ENCODE measurements around the gene ANXA11.
"Not testable (repeated sequence)": the region's sequence is repeated elsewhere in the genome, so short reads cannot be mapped to it uniquely, and the experiment has no call there.

Gene ANXA11

GRCh38 chr10:80210259-80210658 is 4.9 kb upstream of the ANXA11 start:
- in situ Hi-C loops (cut with HindIII; ENCODE audit: low sequenced_read_pairs), result no loop called here

DNA sequence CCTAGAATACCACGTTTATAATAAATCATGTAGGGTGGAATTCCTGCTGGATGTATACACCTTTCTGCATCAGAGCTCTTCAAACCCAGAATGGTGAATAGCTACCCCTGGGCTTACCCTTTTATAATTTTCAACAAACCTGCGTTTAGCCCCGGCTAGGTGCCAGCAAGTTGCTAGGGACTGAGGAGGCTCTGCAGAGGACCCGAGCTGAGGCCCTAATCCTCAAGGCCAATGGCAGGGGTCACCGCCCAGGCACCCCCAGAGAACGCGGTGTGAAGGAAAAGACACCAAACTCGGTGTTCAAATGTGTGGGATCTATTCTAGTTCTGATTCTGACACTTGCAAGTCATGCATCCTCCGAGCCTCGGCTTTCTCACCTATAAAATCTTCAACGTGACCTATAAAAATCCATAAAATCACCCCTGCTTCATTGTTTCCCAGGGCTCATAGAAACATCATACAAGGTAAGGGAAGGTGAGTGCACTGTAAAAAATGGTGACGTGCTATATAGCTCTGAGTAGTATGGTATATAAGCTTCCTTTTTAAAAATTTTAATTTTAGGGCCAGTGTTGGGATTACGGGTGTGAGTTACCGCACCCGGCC is 2.5 kb upstream of the ANXA11 start:
- in situ Hi-C loops (cut with HindIII; ENCODE audit: low sequenced_read_pairs), result no loop called here

DNA sequence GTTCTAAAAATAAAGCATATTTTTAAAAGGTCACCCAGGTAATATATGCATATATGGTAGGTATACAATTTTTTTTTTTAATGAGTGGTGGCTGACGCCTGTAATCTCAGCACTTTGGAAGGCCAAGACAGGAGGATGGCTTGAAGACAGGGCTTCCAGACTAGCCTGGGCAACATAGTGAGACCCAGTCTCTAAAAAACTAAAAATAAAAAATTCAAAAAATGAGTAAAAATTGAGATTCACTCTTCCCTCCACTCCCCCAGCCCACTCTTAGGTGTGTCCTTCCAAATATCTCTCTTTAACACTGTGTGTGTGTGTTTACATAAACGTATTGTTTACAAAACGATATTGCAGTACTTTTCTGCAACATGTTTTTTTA is 929 bp upstream of the ANXA11 start:
- in situ Hi-C loops (cut with HindIII; ENCODE audit: low sequenced_read_pairs), result no loop called here

GRCh38 chr10:80204677-80205476 is 460 bp downstream of the ANXA11 start:
- in situ Hi-C loops (cut with HindIII; ENCODE audit: low sequenced_read_pairs), result no loop called here

DNA sequence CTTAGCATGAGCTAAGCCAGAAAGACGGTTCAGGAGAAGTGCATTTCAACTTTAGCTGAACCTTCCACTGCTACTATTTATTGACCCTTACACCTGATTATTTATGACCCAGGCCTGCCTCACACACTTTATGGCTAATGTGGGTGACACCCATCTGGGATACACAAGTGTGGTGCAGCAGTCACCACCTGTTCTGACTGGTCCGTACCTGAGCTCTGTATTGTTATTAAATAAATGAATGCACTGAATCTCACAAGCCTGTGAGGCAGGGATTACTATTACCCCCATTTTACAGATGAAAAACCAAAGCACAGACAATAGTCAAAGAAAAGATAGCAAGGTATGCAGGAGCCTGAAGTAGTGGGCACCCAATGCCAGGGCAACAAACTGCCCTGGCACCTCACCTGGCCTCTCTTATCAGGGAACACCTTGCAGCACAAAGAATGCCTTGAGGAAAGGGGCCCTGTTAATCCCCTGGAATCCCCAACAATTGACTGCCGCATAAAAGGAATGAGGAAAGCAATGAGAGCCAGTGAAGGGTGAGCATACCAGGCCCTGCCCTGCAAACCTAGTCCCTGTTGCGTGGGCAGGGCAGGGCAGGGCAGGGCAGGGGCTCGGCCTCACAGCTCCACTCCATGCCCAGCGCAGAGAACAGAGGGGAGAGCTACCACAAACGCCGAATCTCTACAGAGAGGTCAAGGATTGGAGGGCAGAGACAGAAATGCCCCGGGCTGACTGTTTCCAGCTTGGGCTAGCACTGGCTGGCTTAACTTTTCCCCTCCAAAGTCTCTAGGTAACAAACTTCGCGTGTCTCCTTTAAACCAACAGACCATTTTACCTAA is 1.3 kb downstream of the ANXA11 start:
- in situ Hi-C loops (cut with HindIII; ENCODE audit: low sequenced_read_pairs), result no loop called here

DNA sequence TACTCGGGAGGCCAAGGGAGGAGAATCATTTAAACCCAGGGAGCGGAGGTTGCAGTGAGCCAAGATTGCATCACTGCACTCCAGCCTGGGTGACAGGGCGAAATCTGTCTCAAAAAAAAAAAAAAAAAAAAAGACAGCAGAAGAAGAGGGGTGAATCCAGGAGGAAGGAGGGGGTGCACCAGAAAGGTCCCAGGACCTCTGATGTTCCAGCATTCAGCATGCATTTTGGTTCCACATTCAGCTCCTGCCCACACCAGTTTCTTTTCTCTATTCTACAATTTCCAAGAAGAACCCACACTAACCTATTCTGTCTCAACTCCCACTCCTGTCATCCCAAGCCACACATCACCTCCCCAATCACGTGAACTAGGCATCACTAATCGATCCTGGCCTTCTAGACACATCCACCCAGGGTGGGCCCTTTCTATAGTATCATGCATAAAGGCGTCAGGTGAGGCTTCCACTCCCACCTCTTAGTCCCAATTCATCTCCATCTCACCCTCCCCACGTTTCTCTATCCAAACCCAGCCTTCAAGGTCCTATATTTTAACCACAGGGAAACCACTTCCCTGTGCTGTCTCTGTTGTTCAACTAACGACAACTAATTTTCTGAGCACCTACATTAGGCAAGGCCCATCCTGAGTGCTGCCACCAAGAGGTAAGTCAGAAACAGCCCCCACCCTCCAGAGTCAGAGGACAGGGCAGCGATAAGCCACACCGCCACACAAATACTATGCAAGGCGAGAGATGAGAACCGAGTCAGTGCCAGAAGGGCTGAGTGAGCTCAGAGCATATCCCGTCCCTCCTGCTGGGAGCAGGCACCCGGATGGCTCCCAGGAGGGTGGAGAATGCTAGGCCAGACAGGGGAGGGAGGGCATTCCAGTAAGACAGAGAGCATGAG is 2.2 kb downstream of the ANXA11 start:
- in situ Hi-C loops (cut with HindIII; ENCODE audit: low sequenced_read_pairs), result no loop called here

DNA sequence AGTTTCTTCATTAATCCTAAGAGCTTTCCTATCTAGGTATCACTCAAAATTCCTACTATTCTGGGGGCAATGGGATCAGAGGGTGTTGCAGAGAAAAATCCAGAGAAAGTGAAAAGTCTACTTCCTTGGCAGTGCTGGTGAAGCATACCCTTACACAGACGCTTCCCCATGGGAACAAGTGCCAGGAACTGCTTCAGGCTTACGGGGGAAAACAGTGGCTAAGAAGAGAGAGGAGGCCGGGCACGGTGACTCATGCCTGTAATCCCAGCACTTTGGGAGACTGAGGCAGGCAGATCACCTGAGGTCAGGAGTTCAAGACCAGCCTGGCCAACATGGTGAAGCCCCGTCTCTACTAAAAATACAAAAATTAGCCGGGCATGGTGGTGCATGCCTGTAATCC is 2.8 kb downstream of the ANXA11 start:
- in situ Hi-C loops (cut with HindIII; ENCODE audit: low sequenced_read_pairs), result not testable (repeated sequence)

DNA sequence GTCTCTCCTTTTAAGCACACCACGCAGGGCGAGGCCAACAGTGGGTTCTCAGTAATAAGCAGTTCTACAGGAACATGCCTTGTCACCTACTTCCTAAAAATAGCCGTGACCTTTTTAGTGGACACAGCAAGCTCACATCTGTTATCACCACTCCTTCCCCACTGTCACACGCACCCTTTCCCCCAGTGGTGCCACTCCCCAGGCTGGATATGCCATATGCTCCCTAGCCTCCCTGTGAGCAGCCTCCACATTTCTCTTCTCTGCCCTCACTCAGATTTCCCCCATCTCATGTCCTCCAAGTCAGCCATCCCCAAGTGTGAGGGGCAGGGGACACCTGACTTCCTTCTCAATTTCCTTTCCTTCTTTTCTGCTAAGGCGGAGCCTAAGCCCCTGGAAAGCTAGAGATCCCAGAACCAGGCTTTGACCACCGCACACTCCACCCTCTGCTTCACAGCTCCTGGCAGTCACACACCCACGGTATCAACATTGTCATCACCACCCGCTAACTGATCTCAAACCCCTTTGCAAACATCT is 3.7 kb downstream of the ANXA11 start:
- in situ Hi-C loops (cut with HindIII; ENCODE audit: low sequenced_read_pairs), result no loop called here

GRCh38 chr10:80200687-80201086 is 4.7 kb downstream of the ANXA11 start:
- in situ Hi-C loops (cut with HindIII; ENCODE audit: low sequenced_read_pairs), result no loop called here

- in situ Hi-C loops (cut with HindIII; ENCODE audit: low sequenced_read_pairs), result no loop called here
These were observed 5.1 kb downstream of the ANXA11 start for GRCh38 chr10:80200259-80200658.

GRCh38 chr10:80199828-80200227 is 5.5 kb downstream of the ANXA11 start:
- in situ Hi-C loops (cut with HindIII; ENCODE audit: low sequenced_read_pairs), result no loop called here

DNA sequence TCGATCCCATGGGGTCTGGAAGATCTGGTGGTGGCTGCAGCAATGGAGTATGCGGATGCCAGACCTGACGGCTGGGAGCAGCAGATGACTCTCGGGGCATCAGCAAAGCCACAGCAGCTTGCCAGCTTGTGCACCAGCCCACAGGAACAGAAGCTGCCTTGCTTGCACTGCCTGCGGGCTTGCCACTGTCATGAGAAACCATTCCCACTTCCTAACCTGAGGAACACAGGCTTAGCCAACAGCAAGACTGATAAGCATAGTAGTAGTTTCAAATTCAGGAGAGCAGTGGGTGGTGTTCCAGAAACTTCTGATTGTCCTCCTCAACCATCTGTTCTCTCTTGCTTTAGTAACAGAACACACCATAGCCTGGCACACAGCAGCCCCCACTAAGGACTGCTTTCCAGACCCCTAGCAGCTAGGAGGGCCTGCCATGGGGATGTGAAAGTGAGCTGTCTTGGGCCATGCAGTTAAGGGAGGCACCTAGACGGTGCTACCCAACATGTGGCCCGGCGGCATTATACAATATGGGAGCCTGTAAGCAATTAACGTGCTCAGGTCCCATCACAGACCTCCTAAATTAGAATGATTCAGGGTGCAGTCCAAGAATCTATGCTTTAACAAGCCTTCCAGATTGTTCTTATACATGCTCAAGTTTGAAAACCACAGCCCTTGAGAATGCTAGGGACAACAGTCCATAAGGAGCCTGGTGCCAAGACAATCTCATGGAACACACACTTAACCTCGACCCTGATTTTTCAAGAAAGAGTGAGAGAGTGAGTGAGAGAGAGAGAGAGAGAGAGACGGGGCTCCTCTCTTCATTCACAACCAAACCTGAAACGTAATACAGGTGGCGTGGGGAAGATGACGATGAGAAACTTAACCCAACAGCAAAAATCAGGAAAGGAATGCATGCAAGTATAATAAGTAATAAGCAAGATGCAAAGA is 7.1 kb downstream of the ANXA11 start:
- in situ Hi-C loops (cut with HindIII; ENCODE audit: low sequenced_read_pairs), result no loop called here

- in situ Hi-C loops (cut with HindIII; ENCODE audit: low sequenced_read_pairs), result no loop called here
These were observed 8.4 kb downstream of the ANXA11 start for GRCh38 chr10:80196950-80197315.

DNA sequence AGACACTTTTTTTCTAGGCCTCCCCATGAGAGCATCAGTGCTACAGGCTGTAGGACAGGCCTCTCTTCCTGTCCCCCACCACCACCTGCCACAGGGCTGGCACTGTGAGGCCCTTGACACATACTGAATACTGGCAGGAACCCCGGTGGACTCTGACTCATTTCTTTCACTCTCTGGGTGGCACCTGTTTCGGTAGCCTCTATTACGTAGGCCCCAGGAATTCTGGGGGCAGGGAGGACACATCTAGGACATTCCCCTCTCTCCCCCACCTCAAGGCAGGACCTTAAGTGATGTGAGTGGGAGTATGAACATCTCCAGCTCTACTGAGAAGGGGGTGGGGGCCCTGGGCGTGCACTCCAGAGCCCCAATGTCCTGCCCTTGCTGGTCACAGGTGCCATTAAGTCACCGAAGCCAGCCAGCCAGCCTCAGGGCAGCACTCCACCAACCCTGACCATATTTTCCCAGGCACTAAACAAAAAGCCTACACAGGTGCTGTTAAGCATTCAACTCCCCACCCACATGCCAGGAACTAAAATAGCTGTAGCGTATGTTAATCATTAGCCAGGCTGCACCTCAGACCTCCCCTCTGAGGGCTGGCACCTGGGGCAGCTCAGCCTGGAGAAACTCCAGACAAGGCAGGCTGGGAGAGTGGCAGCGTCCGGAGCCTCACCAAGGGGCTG is 8.9 kb downstream of the ANXA11 start:
- in situ Hi-C loops (cut with HindIII; ENCODE audit: low sequenced_read_pairs), result no loop called here

DNA sequence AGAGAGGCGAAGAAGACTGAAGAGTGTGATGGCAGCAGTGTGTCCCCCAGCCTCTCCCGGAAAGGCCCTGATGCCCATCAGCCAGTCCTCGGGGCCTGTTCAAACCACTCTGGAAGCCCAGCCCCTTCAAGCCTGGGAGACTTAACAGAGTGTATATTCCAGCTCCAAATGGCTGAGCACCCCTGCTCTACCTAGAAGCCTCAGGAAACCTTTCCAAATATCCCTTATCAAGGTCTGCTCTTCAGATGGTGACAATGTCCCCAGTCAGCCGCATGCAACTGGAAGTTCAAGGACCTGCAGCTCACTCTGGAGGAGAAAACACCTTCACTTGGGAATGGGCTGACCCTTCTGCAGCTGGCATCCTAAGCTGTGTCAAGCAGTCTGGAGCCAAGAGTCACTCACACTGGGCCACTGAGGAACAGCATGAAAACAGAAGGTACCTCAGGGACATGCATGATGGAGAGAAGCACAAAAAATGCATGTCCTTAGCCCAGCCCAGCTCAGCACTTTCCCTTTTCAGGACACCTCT is 10.2 kb downstream of the ANXA11 start:
- in situ Hi-C loops (cut with HindIII; ENCODE audit: low sequenced_read_pairs), result no loop called here

DNA sequence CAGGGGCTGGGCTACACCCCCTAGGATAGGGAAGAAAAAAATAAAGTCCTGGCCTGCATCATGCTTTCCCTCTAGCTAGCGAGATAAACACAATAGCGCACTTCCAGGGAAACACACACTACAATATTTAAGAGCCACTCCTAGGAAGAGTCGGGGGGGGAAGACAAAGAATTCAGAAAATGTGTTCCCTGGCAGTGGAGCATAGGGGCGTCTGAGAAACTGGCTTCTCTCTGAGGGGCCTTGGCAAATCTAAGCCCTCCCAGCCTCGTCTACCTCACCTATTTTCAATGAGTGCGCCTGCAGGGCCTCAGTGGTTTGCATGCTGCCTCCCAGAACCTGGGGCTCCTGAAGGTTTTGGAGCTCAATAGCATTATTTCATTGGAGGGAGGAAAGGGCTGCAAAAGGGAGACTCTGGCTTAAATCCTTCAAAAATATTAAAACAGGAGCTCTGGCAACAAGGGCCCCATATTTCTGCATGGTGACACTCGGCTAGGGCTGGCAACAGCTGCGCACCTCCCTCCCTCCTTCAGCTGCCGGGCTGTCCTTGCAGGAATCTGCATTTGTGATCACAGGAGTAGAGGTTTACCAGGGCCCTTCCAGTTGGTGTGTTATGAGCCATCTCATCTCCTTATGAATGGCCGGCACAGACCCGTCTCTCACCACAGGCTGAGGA is 10.8 kb downstream of the ANXA11 start:
- in situ Hi-C loops (cut with HindIII; ENCODE audit: low sequenced_read_pairs), result no loop called here

- in situ Hi-C loops (cut with HindIII; ENCODE audit: low sequenced_read_pairs), result no loop called here
These were observed 12.8 kb downstream of the ANXA11 start for GRCh38 chr10:80192553-80192952.

GRCh38 chr10:80191589-80192270 is 13.6 kb downstream of the ANXA11 start:
- in situ Hi-C loops (cut with HindIII; ENCODE audit: low sequenced_read_pairs), result no loop called here

All from endothelial cell of hepatic sinusoid (primary cell).